ENCODE measurements around the gene ALDOA. TPM values are rescaled to one million over a fixed set of nuclear protein-coding genes. Genes with fewer than 3 reads are reported as not detected.

Gene ALDOA
- total and polyA plus RNA-seq, 9 of the 15 experiments (the other 6 are each of a cell fraction or from before 2014, with no cell fraction given), result 311 to 2,224 (median 1,293) TPM

DNA sequence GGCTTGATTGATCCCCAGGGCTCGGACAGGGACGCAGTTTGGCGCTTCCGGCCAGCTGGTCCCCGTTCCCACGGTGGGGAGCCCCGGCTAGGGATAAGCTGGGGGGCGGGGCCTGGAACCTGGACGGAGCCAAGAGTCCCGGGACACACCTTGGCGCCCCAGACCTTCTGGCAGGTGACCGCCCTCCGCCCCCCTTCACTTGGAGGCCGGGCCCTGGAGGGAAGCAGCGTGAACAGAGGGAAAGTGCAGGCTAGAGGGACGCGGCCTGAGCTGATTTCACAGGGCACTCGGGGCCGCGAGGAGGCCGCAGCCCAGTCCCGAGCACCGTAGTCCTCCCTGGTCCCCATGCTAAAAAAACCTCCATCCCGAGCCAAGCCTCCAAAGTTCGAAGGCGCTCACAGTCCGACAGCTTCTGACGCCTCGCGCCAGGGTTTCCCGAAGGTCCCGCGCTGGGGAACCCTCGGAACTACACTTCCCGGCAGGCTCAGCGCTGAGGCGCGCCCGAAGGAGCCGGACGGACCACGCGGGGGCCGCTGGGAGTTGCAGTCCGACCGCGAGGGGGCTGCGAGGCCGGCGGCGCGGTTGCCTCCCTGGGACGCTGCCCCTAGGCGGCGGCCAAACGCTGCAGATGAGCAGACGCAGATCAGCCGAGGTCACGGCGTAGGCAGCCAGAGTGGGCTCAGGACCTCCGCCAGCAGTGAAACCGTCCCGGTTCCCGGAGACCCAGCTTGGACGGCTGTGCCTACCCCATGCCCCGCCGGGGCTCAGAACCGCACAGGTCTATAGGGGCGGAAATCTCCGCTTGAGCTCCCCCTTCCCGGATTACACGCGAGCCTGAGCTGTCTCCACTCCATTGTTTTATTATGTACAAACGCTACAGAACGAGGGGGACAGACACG lies 26.2 kb downstream of the ALDOA start, which contains the start of gene TBX6 (continued):
- peak; percentile 54 to 61; a peak in 1 of 4 replicates for TF ChIP-seq TBL1XR1 (IDR thresholded peaks at IDR 0.05; ENCODE audit: low read length in 2 of 2)
- TF ChIP-seq, protein P1, sequence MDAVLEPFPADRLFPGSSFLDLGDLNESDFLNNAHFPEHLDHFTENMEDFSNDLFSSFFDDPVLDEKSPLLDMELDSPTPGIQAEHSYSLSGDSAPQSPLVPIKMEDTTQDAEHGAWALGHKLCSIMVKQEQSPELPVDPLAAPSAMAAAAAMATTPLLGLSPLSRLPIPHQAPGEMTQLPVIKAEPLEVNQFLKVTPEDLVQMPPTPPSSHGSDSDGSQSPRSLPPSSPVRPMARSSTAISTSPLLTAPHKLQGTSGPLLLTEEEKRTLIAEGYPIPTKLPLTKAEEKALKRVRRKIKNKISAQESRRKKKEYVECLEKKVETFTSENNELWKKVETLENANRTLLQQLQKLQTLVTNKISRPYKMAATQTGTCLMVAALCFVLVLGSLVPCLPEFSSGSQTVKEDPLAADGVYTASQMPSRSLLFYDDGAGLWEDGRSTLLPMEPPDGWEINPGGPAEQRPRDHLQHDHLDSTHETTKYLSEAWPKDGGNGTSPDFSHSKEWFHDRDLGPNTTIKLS (IDR thresholded peaks at IDR 0.05; ENCODE audit: borderline replicate concordance, low read depth), result peak; percentile 90
- TF ChIP-seq, protein P2, sequence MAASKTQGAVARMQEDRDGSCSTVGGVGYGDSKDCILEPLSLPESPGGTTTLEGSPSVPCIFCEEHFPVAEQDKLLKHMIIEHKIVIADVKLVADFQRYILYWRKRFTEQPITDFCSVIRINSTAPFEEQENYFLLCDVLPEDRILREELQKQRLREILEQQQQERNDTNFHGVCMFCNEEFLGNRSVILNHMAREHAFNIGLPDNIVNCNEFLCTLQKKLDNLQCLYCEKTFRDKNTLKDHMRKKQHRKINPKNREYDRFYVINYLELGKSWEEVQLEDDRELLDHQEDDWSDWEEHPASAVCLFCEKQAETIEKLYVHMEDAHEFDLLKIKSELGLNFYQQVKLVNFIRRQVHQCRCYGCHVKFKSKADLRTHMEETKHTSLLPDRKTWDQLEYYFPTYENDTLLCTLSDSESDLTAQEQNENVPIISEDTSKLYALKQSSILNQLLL (CRISPR knock-in tag; IDR thresholded peaks at IDR 0.05; ENCODE audit: borderline replicate concordance), result no peak
- peak; percentile 84 for TF ChIP-seq MYC (IDR thresholded peaks at IDR 0.05; ENCODE audit: low read depth, low read length)
- TF ChIP-seq MYC (CRISPR knock-in tag; IDR thresholded peaks at IDR 0.05; ENCODE audit: borderline replicate concordance, low read depth), result no peak
- TF ChIP-seq SAP30 (IDR thresholded peaks at IDR 0.05; ENCODE audit: borderline replicate concordance, insufficient read depth, low read depth, low read length, poor library complexity, severe bottlenecking), result peak; percentile 40
- TF ChIP-seq, protein P3, sequence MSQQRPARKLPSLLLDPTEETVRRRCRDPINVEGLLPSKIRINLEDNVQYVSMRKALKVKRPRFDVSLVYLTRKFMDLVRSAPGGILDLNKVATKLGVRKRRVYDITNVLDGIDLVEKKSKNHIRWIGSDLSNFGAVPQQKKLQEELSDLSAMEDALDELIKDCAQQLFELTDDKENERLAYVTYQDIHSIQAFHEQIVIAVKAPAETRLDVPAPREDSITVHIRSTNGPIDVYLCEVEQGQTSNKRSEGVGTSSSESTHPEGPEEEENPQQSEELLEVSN (IDR thresholded peaks at IDR 0.05; ENCODE audit: borderline replicate concordance in 1 of 2, extremely low read depth in 1 of 2, insufficient read depth in 1 of 2, insufficient read length in 1 of 2, low read depth in 1 of 2, low read length in 1 of 2, poor library complexity in 1 of 2, severe bottlenecking in 1 of 2), result peak; percentile 65 to 91
- peak; percentile 71 to 77 for TF ChIP-seq RAD21 (CRISPR knock-in tag; conservative IDR thresholded peaks at IDR 0.05 in 1 of 2, IDR thresholded peaks at IDR 0.05 in 1 of 2)
- no peak for TF ChIP-seq ZNF75A (CRISPR knock-in tag; IDR thresholded peaks at IDR 0.05)
- TF ChIP-seq HOXB6 (CRISPR knock-in tag; IDR thresholded peaks at IDR 0.05; ENCODE audit: borderline replicate concordance), result no peak
- 0 out of 2 replicates have a peak, but pooled peaks have one; percentile 60 for TF ChIP-seq BACH1 (tag; IDR thresholded peaks at IDR 0.05)
- TF ChIP-seq CHD1 (IDR thresholded peaks at IDR 0.05; ENCODE audit: low read length), result peak; percentile 86
- TF ChIP-seq, protein P4, sequence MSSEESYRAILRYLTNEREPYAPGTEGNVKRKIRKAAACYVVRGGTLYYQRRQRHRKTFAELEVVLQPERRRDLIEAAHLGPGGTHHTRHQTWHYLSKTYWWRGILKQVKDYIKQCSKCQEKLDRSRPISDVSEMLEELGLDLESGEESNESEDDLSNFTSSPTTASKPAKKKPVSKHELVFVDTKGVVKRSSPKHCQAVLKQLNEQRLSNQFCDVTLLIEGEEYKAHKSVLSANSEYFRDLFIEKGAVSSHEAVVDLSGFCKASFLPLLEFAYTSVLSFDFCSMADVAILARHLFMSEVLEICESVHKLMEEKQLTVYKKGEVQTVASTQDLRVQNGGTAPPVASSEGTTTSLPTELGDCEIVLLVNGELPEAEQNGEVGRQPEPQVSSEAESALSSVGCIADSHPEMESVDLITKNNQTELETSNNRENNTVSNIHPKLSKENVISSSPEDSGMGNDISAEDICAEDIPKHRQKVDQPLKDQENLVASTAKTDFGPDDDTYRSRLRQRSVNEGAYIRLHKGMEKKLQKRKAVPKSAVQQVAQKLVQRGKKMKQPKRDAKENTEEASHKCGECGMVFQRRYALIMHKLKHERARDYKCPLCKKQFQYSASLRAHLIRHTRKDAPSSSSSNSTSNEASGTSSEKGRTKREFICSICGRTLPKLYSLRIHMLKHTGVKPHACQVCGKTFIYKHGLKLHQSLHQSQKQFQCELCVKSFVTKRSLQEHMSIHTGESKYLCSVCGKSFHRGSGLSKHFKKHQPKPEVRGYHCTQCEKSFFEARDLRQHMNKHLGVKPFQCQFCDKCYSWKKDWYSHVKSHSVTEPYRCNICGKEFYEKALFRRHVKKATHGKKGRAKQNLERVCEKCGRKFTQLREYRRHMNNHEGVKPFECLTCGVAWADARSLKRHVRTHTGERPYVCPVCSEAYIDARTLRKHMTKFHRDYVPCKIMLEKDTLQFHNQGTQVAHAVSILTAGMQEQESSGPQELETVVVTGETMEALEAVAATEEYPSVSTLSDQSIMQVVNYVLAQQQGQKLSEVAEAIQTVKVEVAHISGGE (CRISPR knock-in tag; IDR thresholded peaks at IDR 0.05), result peak in 1 of 3 experiments; percentile 80; a peak in 2 of 6 replicates
- TF ChIP-seq, protein P5, sequence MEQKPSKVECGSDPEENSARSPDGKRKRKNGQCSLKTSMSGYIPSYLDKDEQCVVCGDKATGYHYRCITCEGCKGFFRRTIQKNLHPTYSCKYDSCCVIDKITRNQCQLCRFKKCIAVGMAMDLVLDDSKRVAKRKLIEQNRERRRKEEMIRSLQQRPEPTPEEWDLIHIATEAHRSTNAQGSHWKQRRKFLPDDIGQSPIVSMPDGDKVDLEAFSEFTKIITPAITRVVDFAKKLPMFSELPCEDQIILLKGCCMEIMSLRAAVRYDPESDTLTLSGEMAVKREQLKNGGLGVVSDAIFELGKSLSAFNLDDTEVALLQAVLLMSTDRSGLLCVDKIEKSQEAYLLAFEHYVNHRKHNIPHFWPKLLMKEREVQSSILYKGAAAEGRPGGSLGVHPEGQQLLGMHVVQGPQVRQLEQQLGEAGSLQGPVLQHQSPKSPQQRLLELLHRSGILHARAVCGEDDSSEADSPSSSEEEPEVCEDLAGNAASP (IDR thresholded peaks at IDR 0.05), result peak; percentile 94

Measured in K562 (cell line).